H1 (cell line): Measurements from ENCODE around the gene NDUFB8. TPM values are rescaled to one million over a fixed set of nuclear protein-coding genes. Genes with fewer than 3 reads are reported as not detected.
A peak's percentile ranks its signal among the peaks of the same experiment; 100 is the strongest.

Experiments used
- ASH2L ChIP-seq: fragments of 200-600, 300-600 bp; sonication (generic); IDR thresholded peaks from one replicate; pipeline ENCODE4 v1.7.1; 2017; ENCODE audit warnings: low read length
- ATF3 ChIP-seq: IDR thresholded peaks from 2 replicates; pipeline ENCODE4 v1.6.1; 2011; ENCODE audit warnings: low read depth, mild to moderate bottlenecking, low read length; ENCODE audit not compliant: insufficient read depth
- BACH1 ChIP-seq: IDR thresholded peaks from 2 replicates; pipeline ENCODE4 v1.6.1; 2012; ENCODE audit warnings: low read length, improper control_type of control experiment
- CBX8 ChIP-seq: fragments of 300-800, 300-1000 bp; sonication (generic); IDR thresholded peaks from 2 replicates; pipeline ENCODE4 v1.7.1; 2016; ENCODE audit warnings: low read depth, low read length, borderline replicate concordance
- CHD1 ChIP-seq: IDR thresholded peaks from 2 replicates; pipeline ENCODE4 v1.6.1; 2012; ENCODE audit warnings: low read depth, low read length, improper control_type of control experiment
- CHD2 ChIP-seq: IDR thresholded peaks from 2 replicates; pipeline ENCODE4 v1.6.1; 2012; ENCODE audit warnings: low read length, improper control_type of control experiment
- CREB1 ChIP-seq: IDR thresholded peaks from 2 replicates; pipeline ENCODE4 v1.6.1; 2012; ENCODE audit warnings: inconsistent platforms
- CTBP2 ChIP-seq: IDR thresholded peaks from 2 replicates; pipeline ENCODE4 v1.7.0; 2011; ENCODE audit warnings: borderline replicate concordance, mild to moderate bottlenecking, moderate library complexity, mixed read lengths, low read length; ENCODE audit not compliant: insufficient read depth, insufficient read length
- EZH2 ChIP-seq: fragments of 200-600 bp; sonication (generic); IDR thresholded peaks from 2 replicates; pipeline ENCODE4 v1.7.1; 2012; ENCODE audit warnings: low read depth, mild to moderate bottlenecking, moderate library complexity, low read length, inconsistent platforms; ENCODE audit not compliant: severe bottlenecking
- GABPA ChIP-seq: IDR thresholded peaks from 2 replicates; pipeline ENCODE4 v1.6.1; 2011; ENCODE audit warnings: mild to moderate bottlenecking, low read length, moderate library complexity, borderline replicate concordance; ENCODE audit not compliant: insufficient read depth
- KDM1A ChIP-seq: fragments of 200-600, 300-600 bp; sonication (generic); IDR thresholded peaks from 2 replicates; pipeline ENCODE4 v1.7.1; 2016; ENCODE audit warnings: mild to moderate bottlenecking, low read length, borderline replicate concordance
- KDM4A ChIP-seq: IDR thresholded peaks from one replicate; pipeline ENCODE4 v1.7.1; 2012; ENCODE audit warnings: low read depth, mild to moderate bottlenecking, moderate library complexity, low read length, inconsistent platforms; ENCODE audit not compliant: severe bottlenecking
- NANOG ChIP-seq: IDR thresholded peaks from 2 replicates; pipeline ENCODE4 v1.6.1; 2011; ENCODE audit warnings: low read length, low read depth, mild to moderate bottlenecking, inconsistent platforms; ENCODE audit not compliant: insufficient read depth, poor library complexity, severe bottlenecking
- PHF8 ChIP-seq: fragments of 200-600 bp; sonication (generic); conservative IDR thresholded peaks from 2 replicates; pipeline ENCODE4 v1.7.1; 2012; ENCODE audit warnings: low read depth, mild to moderate bottlenecking, inconsistent platforms, low read length, moderate library complexity
- POU5F1 ChIP-seq: IDR thresholded peaks from 2 replicates; pipeline ENCODE4 v1.6.1; 2011; ENCODE audit warnings: low read depth, mild to moderate bottlenecking, low read length, moderate library complexity
- RAD21 ChIP-seq, 2 experiments: IDR thresholded peaks in 1 of 2; conservative IDR thresholded peaks in 1 of 2; 2 replicates each; pipeline ENCODE4 v1.6.1; 2011; ENCODE audit warnings: low read depth in 2 of 2, low read length in 2 of 2, improper control_type of control experiment in 1 of 2, inconsistent platforms in 1 of 2, mild to moderate bottlenecking in 1 of 2, moderate library complexity in 1 of 2
- RBBP5 ChIP-seq: IDR thresholded peaks from 2 replicates; pipeline ENCODE4 v1.7.1; 2012; ENCODE audit warnings: low read depth, mild to moderate bottlenecking, inconsistent platforms, low read length, moderate library complexity, borderline replicate concordance
- RXRA ChIP-seq: IDR thresholded peaks from 2 replicates; pipeline ENCODE4 v1.6.1; 2011; ENCODE audit warnings: low read depth, mild to moderate bottlenecking, low read length, moderate library complexity; ENCODE audit not compliant: insufficient read depth
- SIX5 ChIP-seq: IDR thresholded peaks from 2 replicates; pipeline ENCODE4 v1.6.1; 2011; ENCODE audit warnings: mild to moderate bottlenecking, low read depth, low read length
- SP1 ChIP-seq: IDR thresholded peaks from 2 replicates; pipeline ENCODE4 v1.6.1; 2011; ENCODE audit warnings: low read depth, low read length
- SRF ChIP-seq: IDR thresholded peaks from 2 replicates; pipeline ENCODE4 v1.6.1; 2011; ENCODE audit warnings: mild to moderate bottlenecking, low read depth, low read length, moderate library complexity
- TCF12 ChIP-seq: IDR thresholded peaks from 2 replicates; pipeline ENCODE4 v1.6.1; 2011; ENCODE audit warnings: low read depth, mild to moderate bottlenecking, low read length
- TEAD4 ChIP-seq: IDR thresholded peaks from 2 replicates; pipeline ENCODE4 v1.6.1; 2012; ENCODE audit warnings: low read depth, low read length, inconsistent platforms, mixed read lengths
- ZNF274 ChIP-seq: IDR thresholded peaks from 2 replicates; pipeline ENCODE4 v1.7.0; 2012; ENCODE audit warnings: low read length, borderline replicate concordance; ENCODE audit errors: extremely low read depth
- polyA plus RNA-seq, 7 experiments: library from polyadenylated mRNA; depleted of rRNA in 3 of 7; stranded (reverse) in 5 of 7; unstranded in 2 of 7; fragments of >200 nt in 5 of 7; fragments of 200-250 nt in 2 of 7; gene quantifications; 1 replicate in 5 of 7; 2 replicates in 1 of 7; 4 replicates in 1 of 7; pipeline versions ENCODE4 v1.2.1 to v1.2.3, GENCODE V29; 2011 to 2013; ENCODE audit warnings: missing spikeins in 2 of 7, mixed read lengths in 2 of 7
- total RNA-seq: library from RNA; stranded (reverse); fragmentation: NEBNext Ultra II Directional; extraction: Animal tissue kit (Norgen Biotek cat#: 25700); gene quantifications from 2 replicates; pipeline ENCODE4 v1.2.1, GENCODE V29; 2021

The NDUFB8 gene
- total and polyA plus RNA-seq, 2 of the 8 experiments (the other 6 are each of a cell fraction or from before 2014, with no cell fraction given): 175 to 455 TPM

DNA sequence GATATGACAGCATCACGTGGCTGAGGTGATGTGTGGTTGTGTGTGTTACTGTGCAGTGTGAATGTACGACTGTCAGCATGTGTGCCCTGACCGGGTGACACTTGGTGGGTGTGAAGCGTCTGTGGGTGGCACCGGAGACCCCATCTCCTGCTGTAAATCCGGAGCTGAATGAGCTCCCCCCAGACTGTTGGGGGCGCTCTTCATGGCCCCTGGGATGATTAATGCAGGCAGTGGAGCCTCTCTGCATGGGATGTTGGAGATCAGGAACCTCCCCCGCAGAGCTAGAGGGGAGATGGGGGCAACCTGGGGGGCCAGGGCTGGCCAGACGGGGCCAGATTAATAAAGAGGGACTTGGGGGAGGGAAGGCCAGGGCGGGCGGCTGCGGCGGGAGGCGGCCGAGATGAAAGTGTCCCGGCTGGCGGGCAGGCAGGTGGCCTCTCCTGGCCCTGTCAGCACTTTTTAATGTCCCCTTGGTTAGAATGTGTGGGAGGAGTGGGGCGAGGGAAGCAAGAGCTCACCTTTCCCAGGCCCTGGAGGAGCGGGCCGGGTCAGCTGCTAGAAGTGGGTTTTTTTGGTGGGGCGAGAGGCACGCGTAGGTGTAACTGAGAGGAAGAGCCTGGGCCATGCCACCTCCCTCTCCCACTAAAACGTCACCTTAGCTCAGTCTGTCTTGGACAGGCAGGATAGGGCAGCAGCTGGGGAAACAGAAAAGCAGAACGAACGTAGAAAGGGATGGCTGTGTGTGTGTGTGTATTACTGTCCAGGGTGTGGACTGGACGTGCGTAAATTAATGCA lies 40.2 kb upstream of the NDUFB8 start (continued):
- TF ChIP-seq TEAD4 (no peak), KDM4A (peak; percentile 77), CHD1 (no peak), ASH2L (no peak), ZNF274 (no peak), GABPA (no peak), POU5F1 (no peak), RXRA (no peak), SRF (no peak), NANOG (no peak), RBBP5 (no peak), EZH2 (no peak), SIX5 (no peak), BACH1 (no peak), SP1 (no peak), RAD21 (IDR thresholded peaks at IDR 0.05 in 1 of 2, conservative IDR thresholded peaks at IDR 0.05 in 1 of 2; ENCODE audit: low read depth in 2 of 2, low read length in 2 of 2) (peak; percentile 49 to 72), PHF8 (0 out of 2 replicates have a peak, but pooled peaks have one; percentile 39), ATF3 (no peak), CTBP2 (no peak), CREB1 (0 out of 2 replicates have a peak, but pooled peaks have one; percentile 14), CHD2 (no peak), TCF12 (no peak), KDM1A (no peak), CBX8 (no peak)
